NT2/D1 (cell line): Measurements from ENCODE around the gene NTM.

Source experiments
- YY1 ChIP-seq: IDR thresholded peaks from 2 replicates; pipeline ENCODE4 v1.6.1; 2011; ENCODE audit not compliant: insufficient read length, insufficient read depth
- ZNF274 ChIP-seq: IDR thresholded peaks from 2 replicates; pipeline ENCODE4 v1.6.1; 2011; ENCODE audit warnings: mild to moderate bottlenecking, low read depth, low read length

DNA sequence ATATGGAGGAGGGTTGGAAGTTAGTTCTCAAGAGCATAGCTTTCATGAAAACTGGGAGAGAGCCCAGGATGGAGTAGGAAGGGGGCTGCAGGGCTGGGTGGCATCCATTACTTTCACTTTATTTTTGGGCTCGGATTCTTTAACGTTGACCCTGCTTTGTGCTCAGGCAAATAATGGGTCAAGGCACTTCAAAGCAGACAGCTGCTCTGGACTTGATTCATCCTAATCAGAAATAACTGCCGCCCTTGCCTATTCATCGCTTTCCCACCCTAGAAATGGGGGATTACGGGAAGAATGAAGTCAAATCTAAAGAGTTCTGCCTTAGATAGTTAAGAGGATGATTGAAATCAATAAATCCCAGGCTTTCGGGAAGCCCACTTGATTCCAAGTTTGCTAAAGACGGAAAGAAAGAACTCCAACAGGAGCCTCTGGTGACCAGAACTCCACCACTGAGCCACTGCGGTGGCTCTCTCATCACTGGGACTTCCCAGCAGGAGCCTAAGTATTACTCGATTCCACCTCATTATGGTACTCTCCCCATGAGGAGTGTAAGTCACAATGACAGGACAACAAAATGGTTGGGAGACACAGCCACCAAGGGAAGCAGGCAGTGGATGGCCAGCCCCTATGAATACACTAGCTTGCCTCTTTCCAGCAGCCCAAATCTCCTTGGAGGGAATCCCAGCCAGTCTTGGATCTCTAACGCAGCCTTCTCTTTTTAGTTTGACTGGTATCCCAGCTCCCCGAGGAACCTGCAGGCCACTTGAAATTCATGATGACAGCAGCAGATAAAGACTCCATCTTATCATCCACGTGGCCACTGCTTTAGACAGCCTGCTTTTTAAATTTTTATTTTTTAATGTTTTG lies 815.5 kb downstream of the NTM start:
- TF ChIP-seq YY1 (no peak), ZNF274 (no peak)
